ENCODE results near the gene UCN2.
"Not testable (repeated sequence)": the region's sequence is repeated elsewhere in the genome, so short reads cannot be mapped to it uniquely, and the experiment has no call there.

Gene UCN2

DNA sequence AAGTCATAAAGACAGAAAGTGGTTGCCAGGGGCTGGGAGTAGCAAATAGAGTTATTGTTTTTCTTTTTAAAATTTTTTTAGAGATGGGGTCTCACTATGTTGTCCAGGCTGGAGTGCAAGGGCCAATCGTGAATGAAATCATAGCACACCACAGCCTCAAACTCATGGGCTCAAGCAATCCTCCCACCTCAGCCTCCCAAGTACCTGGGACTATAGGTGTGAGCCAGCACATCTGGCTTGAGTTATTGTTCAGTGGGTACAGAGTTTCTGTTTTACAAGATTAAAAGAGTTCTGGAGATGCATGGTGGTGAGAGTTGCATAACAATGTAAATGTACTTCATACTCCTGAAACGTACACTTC, 30.6 kb downstream of the UCN2 start:
- Histone ChIP-seq H3K4me1 (ENCODE audit: insufficient read depth, insufficient read length) (no peaks in the 10 kb centered on the region), H3K36me3 (ENCODE audit: insufficient read depth, insufficient read length, low read length) (peaks cover 35% of the 10 kb centered on the region)

DNA sequence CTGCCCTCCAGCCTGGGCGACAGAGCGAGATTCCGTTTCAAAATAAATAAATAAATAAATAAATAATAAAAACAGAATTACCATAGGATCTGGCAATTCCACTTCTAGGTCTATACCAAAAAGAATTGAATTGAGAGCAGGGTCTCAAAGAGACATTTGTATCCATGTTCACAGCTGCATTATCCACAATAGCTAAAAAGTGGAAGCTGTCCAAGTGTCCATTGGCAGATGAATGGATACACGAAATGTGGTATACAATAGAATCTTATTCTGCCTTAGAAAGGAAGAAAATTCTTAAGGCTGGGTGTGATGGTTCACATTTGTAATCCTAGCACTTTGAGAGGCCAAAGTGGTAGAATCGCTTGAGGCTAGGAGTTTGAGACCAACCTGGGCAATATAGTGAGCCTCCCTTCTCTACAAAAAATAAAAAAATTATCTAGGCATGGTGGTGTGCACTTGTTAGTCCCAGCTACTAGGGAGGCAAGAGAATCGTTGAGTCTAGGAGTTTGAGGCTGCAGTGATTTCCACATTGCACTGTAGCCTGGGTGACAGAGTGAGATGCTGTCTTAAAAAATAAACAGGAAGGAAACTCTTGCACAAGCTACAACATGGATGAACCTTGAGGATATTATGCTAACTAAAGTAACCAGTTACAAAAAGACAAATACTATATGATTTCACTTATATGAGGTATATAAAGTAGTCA, 31.2 kb downstream of the UCN2 start:
- no peak overlapping the region for H3K4me3 ChIP-seq (ENCODE audit: insufficient read length, low read depth)
- no peaks in the 10 kb centered on the region for H3K27me3 ChIP-seq (ENCODE audit: insufficient read depth, insufficient read length)
- peaks cover 31% of the 10 kb centered on the region for H3K36me3 ChIP-seq (ENCODE audit: insufficient read depth, insufficient read length, low read length)
- TF ChIP-seq ZNF274 (IDR thresholded peaks at IDR 0.05; ENCODE audit: low read depth, low read length) (no peak), SUZ12 (IDR thresholded peaks at IDR 0.05; ENCODE audit: extremely low read depth, insufficient read depth, insufficient read length) (no peak), YY1 (IDR thresholded peaks at IDR 0.05; ENCODE audit: insufficient read depth, insufficient read length) (no peak)
- H3K9ac ChIP-seq (ENCODE audit: insufficient read length, low read depth), result no peak overlapping the region
- no peak for DNase-seq (ENCODE audit: low read depth, low spot score)
- no peaks in the 10 kb centered on the region for H3K9me3 ChIP-seq (ENCODE audit: insufficient read depth, low read length)
- H3K4me1 ChIP-seq (ENCODE audit: insufficient read depth, insufficient read length), result no peaks in the 10 kb centered on the region

More for the DNA sequence above, 30.6 kb downstream of the UCN2 start:
- no peak for DNase-seq (ENCODE audit: low read depth, low spot score)
- H3K4me3 ChIP-seq (ENCODE audit: insufficient read length, low read depth), result no peak overlapping the region
- H3K9ac ChIP-seq (ENCODE audit: insufficient read length, low read depth), result no peak overlapping the region
- H3K9me3 ChIP-seq (ENCODE audit: insufficient read depth, low read length), result no peaks in the 10 kb centered on the region
- no peaks in the 10 kb centered on the region for H3K27me3 ChIP-seq (ENCODE audit: insufficient read depth, insufficient read length)
- TF ChIP-seq YY1 (IDR thresholded peaks at IDR 0.05; ENCODE audit: insufficient read depth, insufficient read length) (no peak), SUZ12 (IDR thresholded peaks at IDR 0.05; ENCODE audit: extremely low read depth, insufficient read depth, insufficient read length) (no peak), ZNF274 (IDR thresholded peaks at IDR 0.05; ENCODE audit: low read depth, low read length) (no peak)

- H3K36me3 ChIP-seq (ENCODE audit: insufficient read depth, insufficient read length, low read length), result peaks cover 15% of the 10 kb centered on the region
- not testable (repeated sequence) for H3K4me1 ChIP-seq (ENCODE audit: insufficient read depth, insufficient read length); H3K9me3 ChIP-seq (ENCODE audit: insufficient read depth, low read length); DNase-seq (ENCODE audit: low read depth, low spot score); H3K27me3 ChIP-seq (ENCODE audit: insufficient read depth, insufficient read length); H3K9ac ChIP-seq (ENCODE audit: insufficient read length, low read depth); H3K4me3 ChIP-seq (ENCODE audit: insufficient read length, low read depth)
These were observed 32.9 kb downstream of the UCN2 start for GRCh38 chr3:48530701-48531100.

- DNase-seq (ENCODE audit: low read depth, low spot score), result no peak
These were observed 34.8 kb downstream of the UCN2 start for GRCh38 chr3:48528754-48529153.

DNA sequence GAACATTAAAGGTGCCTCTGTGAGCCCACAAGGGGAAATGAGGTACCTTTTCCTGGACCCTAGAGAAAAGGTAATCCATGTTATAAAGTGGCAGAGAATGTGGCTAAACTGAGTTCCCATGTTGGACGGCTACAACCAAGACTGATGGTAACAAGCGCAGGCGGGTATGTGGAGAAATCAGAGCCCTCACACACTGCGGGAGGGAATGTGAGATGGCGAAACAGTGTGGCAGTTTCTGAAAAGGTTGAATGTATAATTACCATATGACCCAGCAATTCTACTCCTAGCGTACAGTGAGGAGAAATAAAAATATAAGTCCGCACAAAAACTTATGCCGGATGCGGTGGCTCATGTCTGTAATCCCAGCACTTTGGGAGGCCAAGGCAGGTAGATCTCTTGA, 35.5 kb downstream of the UCN2 start:
- H3K9me3 ChIP-seq (ENCODE audit: insufficient read depth, low read length), result no peaks in the 10 kb centered on the region
- H3K4me3 ChIP-seq (ENCODE audit: insufficient read length, low read depth), result no peak overlapping the region
- H3K9ac ChIP-seq (ENCODE audit: insufficient read length, low read depth), result no peak overlapping the region
- no peaks in the 10 kb centered on the region for H3K27me3 ChIP-seq (ENCODE audit: insufficient read depth, insufficient read length)
- DNase-seq (ENCODE audit: low read depth, low spot score), result no peak
- peaks cover 16% of the 10 kb centered on the region for H3K36me3 ChIP-seq (ENCODE audit: insufficient read depth, insufficient read length, low read length)
- TF ChIP-seq ZNF274 (IDR thresholded peaks at IDR 0.05; ENCODE audit: low read depth, low read length) (no peak), SUZ12 (IDR thresholded peaks at IDR 0.05; ENCODE audit: extremely low read depth, insufficient read depth, insufficient read length) (no peak), YY1 (IDR thresholded peaks at IDR 0.05; ENCODE audit: insufficient read depth, insufficient read length) (no peak)
- no peaks in the 10 kb centered on the region for H3K4me1 ChIP-seq (ENCODE audit: insufficient read depth, insufficient read length)

More at GRCh38 chr3:48528754-48529153, 34.8 kb downstream of the UCN2 start:
- Histone ChIP-seq H3K4me3 (ENCODE audit: insufficient read length, low read depth) (no peak overlapping the region), H3K9ac (ENCODE audit: insufficient read length, low read depth) (no peak overlapping the region), H3K27me3 (ENCODE audit: insufficient read depth, insufficient read length) (no peaks in the 10 kb centered on the region), H3K9me3 (ENCODE audit: insufficient read depth, low read length) (no peaks in the 10 kb centered on the region), H3K36me3 (ENCODE audit: insufficient read depth, insufficient read length, low read length) (peaks cover 15% of the 10 kb centered on the region), H3K4me1 (ENCODE audit: insufficient read depth, insufficient read length) (no peaks in the 10 kb centered on the region)
- TF ChIP-seq ZNF274 (IDR thresholded peaks at IDR 0.05; ENCODE audit: low read depth, low read length) (no peak), SUZ12 (IDR thresholded peaks at IDR 0.05; ENCODE audit: extremely low read depth, insufficient read depth, insufficient read length) (no peak), YY1 (IDR thresholded peaks at IDR 0.05; ENCODE audit: insufficient read depth, insufficient read length) (no peak)

DNA sequence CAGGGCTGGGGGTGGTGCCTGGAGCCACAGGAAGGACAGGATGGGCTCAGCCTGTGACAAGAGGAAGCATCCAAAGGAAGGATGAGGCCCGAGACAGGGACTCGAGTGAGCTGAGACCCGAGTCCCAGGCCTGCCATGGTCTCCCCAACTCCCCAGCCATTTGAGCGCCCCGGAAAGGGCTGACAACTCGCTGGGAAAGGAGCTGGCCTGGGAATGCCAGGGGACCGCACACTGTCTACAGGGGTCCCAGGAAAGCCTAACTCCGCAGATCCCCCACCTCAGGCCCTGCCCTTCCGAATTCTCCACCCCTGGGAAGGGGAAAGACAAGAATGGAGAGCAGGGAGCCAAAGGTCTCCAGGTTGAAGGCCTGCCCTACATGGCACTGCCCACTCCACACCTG, 38.6 kb downstream of the UCN2 start:
- Histone ChIP-seq H3K9ac (ENCODE audit: insufficient read length, low read depth) (no peak overlapping the region), H3K27me3 (ENCODE audit: insufficient read depth, insufficient read length) (no peaks in the 10 kb centered on the region), H3K4me1 (ENCODE audit: insufficient read depth, insufficient read length) (no peaks in the 10 kb centered on the region), H3K9me3 (ENCODE audit: insufficient read depth, low read length) (no peaks in the 10 kb centered on the region), H3K4me3 (ENCODE audit: insufficient read length, low read depth) (no peak overlapping the region), H3K36me3 (ENCODE audit: insufficient read depth, insufficient read length, low read length) (peaks cover 21% of the 10 kb centered on the region)
- TF ChIP-seq YY1 (IDR thresholded peaks at IDR 0.05; ENCODE audit: insufficient read depth, insufficient read length), result no peak
- TF ChIP-seq SUZ12 (IDR thresholded peaks at IDR 0.05; ENCODE audit: extremely low read depth, insufficient read depth, insufficient read length), result no peak
- no peak for TF ChIP-seq ZNF274 (IDR thresholded peaks at IDR 0.05; ENCODE audit: low read depth, low read length)
- no peak for DNase-seq (ENCODE audit: low read depth, low spot score)

DNA sequence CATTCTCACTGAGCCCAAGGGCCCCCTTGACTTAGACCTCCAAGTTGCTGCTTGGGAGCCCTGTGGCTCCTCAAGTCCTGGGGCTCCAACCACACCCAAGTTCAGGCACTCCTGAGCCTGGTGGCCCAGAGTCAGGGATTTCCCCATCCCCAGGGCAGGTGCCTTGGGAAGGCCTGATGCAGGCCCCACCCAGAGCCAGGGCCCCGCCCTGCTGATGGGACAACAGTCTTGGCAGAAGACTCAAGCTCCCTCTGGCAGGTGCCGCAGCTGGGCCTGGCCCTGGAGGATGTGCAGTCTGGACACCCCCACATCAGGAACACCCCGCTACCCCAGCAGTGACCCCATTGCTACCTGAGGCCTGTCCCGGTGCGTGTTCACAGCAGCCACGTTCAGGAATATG, 41.9 kb downstream of the UCN2 start:
- no peaks in the 10 kb centered on the region for H3K9me3 ChIP-seq (ENCODE audit: insufficient read depth, low read length)
- no peaks in the 10 kb centered on the region for H3K27me3 ChIP-seq (ENCODE audit: insufficient read depth, insufficient read length)
- H3K4me3 ChIP-seq (ENCODE audit: insufficient read length, low read depth), result no peak overlapping the region
- TF ChIP-seq ZNF274 (IDR thresholded peaks at IDR 0.05; ENCODE audit: low read depth, low read length), result no peak
- H3K4me1 ChIP-seq (ENCODE audit: insufficient read depth, insufficient read length), result no peaks in the 10 kb centered on the region
- H3K36me3 ChIP-seq (ENCODE audit: insufficient read depth, insufficient read length, low read length), result peaks cover 23% of the 10 kb centered on the region
- no peak overlapping the region for H3K9ac ChIP-seq (ENCODE audit: insufficient read length, low read depth)
- no peak for DNase-seq (ENCODE audit: low read depth, low spot score)

GRCh38 chr3:48519277-48519643, 44.3 kb downstream of the UCN2 start:
- Histone ChIP-seq H3K4me3 (ENCODE audit: insufficient read length, low read depth) (no peak overlapping the region), H3K36me3 (ENCODE audit: insufficient read depth, insufficient read length, low read length) (peaks cover 17% of the 10 kb centered on the region), H3K9ac (ENCODE audit: insufficient read length, low read depth) (no peak overlapping the region), H3K27me3 (ENCODE audit: insufficient read depth, insufficient read length) (no peaks in the 10 kb centered on the region), H3K9me3 (ENCODE audit: insufficient read depth, low read length) (no peaks in the 10 kb centered on the region), H3K4me1 (ENCODE audit: insufficient read depth, insufficient read length) (no peaks in the 10 kb centered on the region)
- no peak for DNase-seq (ENCODE audit: low read depth, low spot score)
- no peak for TF ChIP-seq YY1 (IDR thresholded peaks at IDR 0.05; ENCODE audit: insufficient read depth, insufficient read length)
- TF ChIP-seq ZNF274 (IDR thresholded peaks at IDR 0.05; ENCODE audit: low read depth, low read length), result no peak
- no peak for TF ChIP-seq SUZ12 (IDR thresholded peaks at IDR 0.05; ENCODE audit: extremely low read depth, insufficient read depth, insufficient read length)

Measured in NT2/D1 (cell line).